ENCODE data around the gene HDGF.

- no peak for TF ChIP-seq CTCF (IDR thresholded peaks at IDR 0.05)
- no peak for TF ChIP-seq POLR2A (IDR thresholded peaks at IDR 0.05)
Measured at GRCh38 chr1:156781585-156782186, 30.2 kb upstream of the HDGF start.
